HCT116 (cell line): ENCODE results near the gene SLC17A1. TPM values are rescaled to one million over a fixed set of nuclear protein-coding genes. Genes with fewer than 3 reads are reported as not detected.

ENCODE experiments used
- ATAC-seq: fragments of 200-7000 bp; cut with Tn5 transposase; 2 replicates; pipeline ENCODE4 v1.9.1; 2020; ENCODE audit warnings: mild to moderate bottlenecking, moderate library complexity
- Bru-seq: library from RNA; stranded (reverse); fragments of 400-500 nt; gene quantifications from one replicate; lab custom pipeline; 2021; lab: Mats Ljungman, UMichigan
- BruChase-seq, 2 experiments: library from RNA; stranded (reverse); fragments of 400-500 nt; gene quantifications; one replicate each; lab custom pipeline; 2021; lab: Mats Ljungman, UMichigan
- BruUV-seq: library from RNA; stranded (reverse); fragments of 400-500 nt; replicated peaks from 2 replicates; lab custom pipeline; 2021; lab: Mats Ljungman, UMichigan
- CTCF ChIA-PET: fragments of 300-600 bp; sonication (Branson Sonifier 250); formaldehyde crosslinking; loops from one replicate; lab custom pipeline; 2021; ENCODE audit warnings: antibody characterized with exemption; lab: Charles Lee
- POLR2A ChIA-PET: fragments of 300-600, 350-600 bp; sonication (Branson Sonifier 250); formaldehyde crosslinking; loops from one replicate; lab custom pipeline; 2021; ENCODE audit warnings: antibody characterized with exemption; lab: Charles Lee
- RAD21 ChIA-PET, 2 experiments: fragments of 300-600 bp; sonication (Branson Sonifier 250); formaldehyde crosslinking; loops; one replicate each; lab custom pipeline; 2023; ENCODE audit warnings: low total read pairs in 2 of 2; ENCODE audit not compliant: uncharacterized antibody in 2 of 2, unreplicated experiment in 2 of 2, low non-redundant PET in 1 of 2; lab: Charles Lee
- DNase-seq: peaks from one replicate; pipeline ENCODE4 v3.0.0-alpha.2; 2010; ENCODE audit warnings: low read depth, low spot score
- H2AFZ ChIP-seq: fragments of 200-600 bp; shearing (Covaris generic), sonication (generic); 2 replicates; pipeline ENCODE4 v1.6.1; 2017; ENCODE audit warnings: low read depth, mixed run types, mixed read lengths, antibody characterized with exemption, low read length; ENCODE audit not compliant: poor library complexity, severe bottlenecking
- H3K27ac ChIP-seq: 2 replicates; pipeline ENCODE4 v1.5.1; 2012; ENCODE audit warnings: low read depth, low read length
- H3K27me3 ChIP-seq: fragments of 200-600 bp; sonication (generic); 2 replicates; pipeline ENCODE4 v1.6.1; 2016; ENCODE audit warnings: mixed run types, low read length, mixed read lengths; ENCODE audit not compliant: insufficient read depth
- H3K36me3 ChIP-seq, 2 experiments: fragments of 200-500 bp in 1 of 2; fragments of 200-600 bp in 1 of 2; sonication (Bioruptor generic) in 1 of 2; sonication (generic) in 1 of 2; 2 replicates each; pipeline versions ENCODE4 v1.5.1 to v1.6.1; 2014 to 2016; ENCODE audit warnings: low read length in 2 of 2, inconsistent platforms in 1 of 2, mixed read lengths in 1 of 2, mixed run types in 1 of 2; ENCODE audit not compliant: insufficient read depth in 2 of 2, control insufficient read depth in 1 of 2
- H3K4me1 ChIP-seq, 2 experiments: fragments of 200-600 bp in 1 of 2; sonication (generic) in 1 of 2; 2 replicates each; pipeline versions ENCODE4 v1.5.1 to v1.6.1; 2012 to 2017; ENCODE audit warnings: low read length in 2 of 2, inconsistent platforms in 1 of 2, mild to moderate bottlenecking in 1 of 2, mixed read lengths in 1 of 2, mixed run types in 1 of 2, moderate library complexity in 1 of 2; ENCODE audit not compliant: insufficient read depth in 2 of 2, control insufficient read depth in 1 of 2
- H3K4me2 ChIP-seq: fragments of 200-600 bp; sonication (generic); 2 replicates; pipeline ENCODE4 v1.6.1; 2017; ENCODE audit warnings: mixed run types, low read length, mixed read lengths
- H3K4me3 ChIP-seq, 2 experiments: fragments of 200-600 bp in 1 of 2; sonication (generic) in 1 of 2; replicated peaks in 1 of 2; 2 replicates each; pipeline ENCODE4 v1.5.1; 2011 to 2016; ENCODE audit warnings: low read length in 2 of 2, control low read depth in 1 of 2, low read depth in 1 of 2, mild to moderate bottlenecking in 1 of 2, mixed read lengths in 1 of 2, mixed run types in 1 of 2
- H3K79me2 ChIP-seq: fragments of 200-600 bp; sonication (generic); 2 replicates; pipeline ENCODE4 v1.6.1; 2017; ENCODE audit warnings: mild to moderate bottlenecking, mixed run types, low read length, moderate library complexity, mixed read lengths; ENCODE audit not compliant: insufficient read depth
- H3K9ac ChIP-seq: fragments of 200-600 bp; sonication (generic); 2 replicates; pipeline ENCODE4 v1.6.1; 2016; ENCODE audit warnings: low read length, mixed read lengths
- H3K9me2 ChIP-seq: fragments of 200-600 bp; sonication (generic), shearing (Covaris generic); 2 replicates; pipeline ENCODE4 v1.6.1; 2017; ENCODE audit warnings: mixed run types, mild to moderate bottlenecking, moderate library complexity; ENCODE audit not compliant: insufficient read depth
- H3K9me3 ChIP-seq, 2 experiments: fragments of 200-500 bp in 1 of 2; fragments of 200-600 bp in 1 of 2; sonication (Bioruptor generic) in 1 of 2; sonication (generic) in 1 of 2; 2 replicates each; pipeline ENCODE4 v1.6.1; 2014 to 2017; ENCODE audit warnings: low read length in 2 of 2, mixed read lengths in 2 of 2, inconsistent platforms in 1 of 2, low read depth in 1 of 2, mild to moderate bottlenecking in 1 of 2, mixed run types in 1 of 2, moderate library complexity in 1 of 2; ENCODE audit not compliant: control insufficient read depth in 1 of 2, insufficient read depth in 1 of 2
- H4K20me1 ChIP-seq: fragments of 200-600 bp; sonication (generic), shearing (Covaris generic); 2 replicates; pipeline ENCODE4 v1.6.1; 2017; ENCODE audit warnings: mixed run types, mild to moderate bottlenecking, moderate library complexity; ENCODE audit not compliant: insufficient read depth
- ATF3 ChIP-seq: IDR thresholded peaks from 2 replicates; pipeline ENCODE4 v1.6.1; 2012
- CBX3 ChIP-seq: IDR thresholded peaks from 2 replicates; pipeline ENCODE4 v1.6.1; 2012; ENCODE audit warnings: low read depth
- EGR1 ChIP-seq: IDR thresholded peaks from 2 replicates; pipeline ENCODE4 v1.6.1; 2012; ENCODE audit warnings: low read depth
- ELF1 ChIP-seq: IDR thresholded peaks from 2 replicates; pipeline ENCODE4 v1.6.1; 2012; ENCODE audit warnings: low read depth, borderline replicate concordance
- EZH2phosphoT487 ChIP-seq: fragments of 200-600 bp; IDR thresholded peaks from 2 replicates; pipeline ENCODE4 v1.6.1; 2018; ENCODE audit warnings: antibody characterized with exemption, borderline replicate concordance
- POLR2A ChIP-seq: IDR thresholded peaks from 2 replicates; pipeline ENCODE4 v1.7.0; 2011; ENCODE audit warnings: borderline replicate concordance; ENCODE audit not compliant: insufficient read depth, insufficient read length; ENCODE audit errors: extremely low read depth
- TCF7L2 ChIP-seq: IDR thresholded peaks from 2 replicates; pipeline ENCODE4 v1.7.0; 2011; ENCODE audit warnings: borderline replicate concordance, inconsistent platforms; ENCODE audit not compliant: insufficient read depth, insufficient read length; ENCODE audit errors: extremely low read depth
- YY1 ChIP-seq: IDR thresholded peaks from 2 replicates; pipeline ENCODE4 v1.6.1; 2011; ENCODE audit warnings: low read length, low read depth, moderate library complexity, mild to moderate bottlenecking; ENCODE audit not compliant: insufficient replicate concordance; ENCODE audit errors: extremely low read depth
- ZBTB33 ChIP-seq: IDR thresholded peaks from 2 replicates; pipeline ENCODE4 v1.6.1; 2011; ENCODE audit warnings: mild to moderate bottlenecking, low read length, moderate library complexity; ENCODE audit not compliant: insufficient replicate concordance; ENCODE audit errors: extremely low read depth
- ZFX ChIP-seq: fragments of 450-650 bp; IDR thresholded peaks from 2 replicates; pipeline ENCODE4 v1.6.1; 2017
- ZNF274 ChIP-seq: fragments of 200-500 bp; sonication (Bioruptor generic); IDR thresholded peaks from 2 replicates; pipeline ENCODE4 v1.6.1; 2014; ENCODE audit warnings: mild to moderate bottlenecking, low read depth, low read length, inconsistent platforms
- intact Hi-C: fragments of 100-400 bp; cut with micrococcal nuclease; formaldehyde crosslinking; loops from 2 replicates; pipeline ENCODE4 v1.10.0; 2022
- long read RNA-seq: library from polyadenylated mRNA; unstranded; transcript quantifications from one replicate; pipeline ENCODE4 v2.0.0, GENCODE V29; 2021; ENCODE audit not compliant: unreplicated experiment
- polyA plus RNA-seq: library from polyadenylated mRNA; unstranded; fragments of >200 nt; gene quantifications from 2 replicates; pipeline ENCODE4 v1.2.1, GENCODE V29; 2012; ENCODE audit warnings: missing spikeins
- total RNA-seq: library from RNA; stranded (reverse); gene quantifications from one replicate; pipeline ENCODE4 v1.2.1, GENCODE V29; 2021; ENCODE audit not compliant: unreplicated experiment

SLC17A1 gene
- total RNA-seq: not detected
- polyA plus RNA-seq: not detected in 2 replicates
- Bru-seq, nascent RNA: not detected
- BruChase-seq, experiment 1, labeled RNA remaining after a 6-hour chase: percentile 1 among the genes with signal in this experiment
- not detected for BruChase-seq, experiment 2, labeled RNA remaining after a 2-hour chase
- long read RNA-seq: 0 reads

- Histone ChIP-seq H3K4me2 (no peak within 1 kb of the TSS), H3K27me3 (no peaks in the 10 kb centered on the region), H3K79me2 (no peaks in the 10 kb centered on the region), H3K9ac (no peak within 1 kb of the TSS), H3K36me3 (no peaks in the 10 kb centered on the region), H3K4me3 (no peak within 1 kb of the TSS), H4K20me1 (no peaks in the 10 kb centered on the region), H2AFZ (no peak within 1 kb of the TSS), H3K4me1 (no peaks in the 10 kb centered on the region), H3K9me3 (no peaks in the 10 kb centered on the region), H3K9me2 (no peaks in the 10 kb centered on the region), H3K27ac (no peak within 1 kb of the TSS)
- ChIA-PET RAD21 (no interaction called here), POLR2A (no interaction called here), CTCF (no interaction called here)
- no TSS peak for BruUV-seq
- DNase-seq (no peak), ATAC-seq (no peak)
- intact Hi-C loops: no loop called here
- TF ChIP-seq ATF3 (no peak), CBX3 (no peak), ZNF274 (no peak)
These were observed at the start of gene SLC17A1 for GRCh38 chr6:25831532-25832306. TSS of gene SLC17A1 (minus strand) at chr6:25832052. CDS start at chr6:25830557, 1,495 bp downstream.

- Histone ChIP-seq H3K9ac (no peak overlapping the region), H3K4me3 (no peak overlapping the region), H2AFZ (no peak overlapping the region), H3K27me3 (no peaks in the 10 kb centered on the region), H3K4me2 (no peak overlapping the region), H3K79me2 (no peaks in the 10 kb centered on the region), H3K27ac (no peak overlapping the region), H4K20me1 (no peaks in the 10 kb centered on the region), H3K36me3 (no peaks in the 10 kb centered on the region), H3K9me3 (no peaks in the 10 kb centered on the region), H3K4me1 (no peaks in the 10 kb centered on the region), H3K9me2 (no peaks in the 10 kb centered on the region)
- intact Hi-C loops: no loop called here
- TF ChIP-seq ELF1 (no peak), YY1 (no peak), POLR2A (no peak), EZH2phosphoT487 (no peak), ZFX (no peak), ZNF274 (no peak), ZBTB33 (no peak), TCF7L2 (no peak), EGR1 (no peak)
- BruUV-seq: no TSS peak
- RAD21 ChIA-PET: no interaction called here
- CTCF ChIA-PET: no interaction called here
- no peak for DNase-seq
- POLR2A ChIA-PET: no interaction called here
- no peak for ATAC-seq
These were observed 48.7 kb upstream of the SLC17A1 start for GRCh38 chr6:25880601-25881000.
